Measurements from ENCODE around the gene ABCA7.

Gene ABCA7

GRCh38 chr19:995051-995827, 44.7 kb upstream of the ABCA7 start:
- H3K4me2 ChIP-seq (ENCODE audit: low read length) = no peak overlapping the region
- H3K27me3 ChIP-seq (ENCODE audit: control insufficient read depth, insufficient read depth, low read length) = peaks cover 44% of the 10 kb centered on the region
- H3K4me3 ChIP-seq (ENCODE audit: low read length) = no peak overlapping the region
- H3K9ac ChIP-seq (ENCODE audit: low read depth, low read length) = no peak overlapping the region
- peaks cover 24% of the 10 kb centered on the region for H3K36me3 ChIP-seq (ENCODE audit: insufficient read depth, low read length)
- no peaks in the 10 kb centered on the region for H3K9me3 ChIP-seq (replicated peaks; ENCODE audit: low read length)
- peaks cover 17% of the 10 kb centered on the region for H3K4me1 ChIP-seq (ENCODE audit: control insufficient read depth, insufficient read depth, low read length)

GRCh38 chr19:996051-996838, 43.7 kb upstream of the ABCA7 start:
- Histone ChIP-seq H3K9me3 (replicated peaks; ENCODE audit: low read length) (no peaks in the 10 kb centered on the region), H3K4me3 (ENCODE audit: low read length) (peak overlapping the region; percentile 5), H3K4me1 (ENCODE audit: control insufficient read depth, insufficient read depth, low read length) (peaks cover 17% of the 10 kb centered on the region), H3K27me3 (ENCODE audit: control insufficient read depth, insufficient read depth, low read length) (peaks cover 48% of the 10 kb centered on the region), H3K9ac (ENCODE audit: low read depth, low read length) (no peak overlapping the region), H3K4me2 (ENCODE audit: low read length) (peak overlapping the region; percentile 57), H3K36me3 (ENCODE audit: insufficient read depth, low read length) (peaks cover 15% of the 10 kb centered on the region)

- Histone ChIP-seq H3K4me1 (ENCODE audit: control insufficient read depth, insufficient read depth, low read length) (peaks cover 17% of the 10 kb centered on the region), H3K27me3 (ENCODE audit: control insufficient read depth, insufficient read depth, low read length) (peaks cover 54% of the 10 kb centered on the region), H3K9me3 (replicated peaks; ENCODE audit: low read length) (no peaks in the 10 kb centered on the region), H3K4me2 (ENCODE audit: low read length) (no peak overlapping the region), H3K36me3 (ENCODE audit: insufficient read depth, low read length) (peaks cover 4% of the 10 kb centered on the region), H3K9ac (ENCODE audit: low read depth, low read length) (no peak overlapping the region), H3K4me3 (ENCODE audit: low read length) (no peak overlapping the region)
These were observed 41.8 kb upstream of the ABCA7 start for GRCh38 chr19:998064-998463.

GRCh38 chr19:999379-999719, 40.6 kb upstream of the ABCA7 start:
- Histone ChIP-seq H3K4me3 (ENCODE audit: low read length) (no peak overlapping the region), H3K9me3 (replicated peaks; ENCODE audit: low read length) (no peaks in the 10 kb centered on the region), H3K9ac (ENCODE audit: low read depth, low read length) (no peak overlapping the region), H3K4me2 (ENCODE audit: low read length) (no peak overlapping the region), H3K4me1 (ENCODE audit: control insufficient read depth, insufficient read depth, low read length) (peaks cover 17% of the 10 kb centered on the region), H3K36me3 (ENCODE audit: insufficient read depth, low read length) (no peaks in the 10 kb centered on the region), H3K27me3 (ENCODE audit: control insufficient read depth, insufficient read depth, low read length) (peaks cover 59% of the 10 kb centered on the region)

- H3K4me3 ChIP-seq (ENCODE audit: low read length) = peak within 1 kb of the TSS; percentile 52
- H3K27me3 ChIP-seq (ENCODE audit: control insufficient read depth, insufficient read depth, low read length) = peaks cover 59% of the 10 kb centered on the region
- H3K9ac ChIP-seq (ENCODE audit: low read depth, low read length) = no peak within 1 kb of the TSS
These were observed 39.8 kb upstream of the ABCA7 start, which contains the start of gene GRIN3B for GRCh38 chr19:1000095-1000494. Gene GRIN3B (plus strand): TSS chr19:1000419. CDS start chr19:1000438, 19 bp downstream.

GRCh38 chr19:1000591-1001537, 39.0 kb upstream of the ABCA7 start:
- no peak overlapping the region for H3K4me3 ChIP-seq (ENCODE audit: low read length)
- H3K4me2 ChIP-seq (ENCODE audit: low read length) = peak overlapping the region; percentile 44
- H3K4me1 ChIP-seq (ENCODE audit: control insufficient read depth, insufficient read depth, low read length) = peaks cover 8% of the 10 kb centered on the region
- no peaks in the 10 kb centered on the region for H3K9me3 ChIP-seq (replicated peaks; ENCODE audit: low read length)
- no peak overlapping the region for H3K9ac ChIP-seq (ENCODE audit: low read depth, low read length)
- H3K27me3 ChIP-seq (ENCODE audit: control insufficient read depth, insufficient read depth, low read length) = peaks cover 52% of the 10 kb centered on the region
- H3K36me3 ChIP-seq (ENCODE audit: insufficient read depth, low read length) = no peaks in the 10 kb centered on the region

More at GRCh38 chr19:1000095-1000494, 39.8 kb upstream of the ABCA7 start, which contains the start of gene GRIN3B:
- H3K36me3 ChIP-seq (ENCODE audit: insufficient read depth, low read length) = no peaks in the 10 kb centered on the region
- H3K4me1 ChIP-seq (ENCODE audit: control insufficient read depth, insufficient read depth, low read length) = peaks cover 16% of the 10 kb centered on the region
- peak within 1 kb of the TSS; percentile 44 for H3K4me2 ChIP-seq (ENCODE audit: low read length)
- H3K9me3 ChIP-seq (replicated peaks; ENCODE audit: low read length) = no peaks in the 10 kb centered on the region

GRCh38 chr19:1001538-1002166, 38.3 kb upstream of the ABCA7 start:
- H3K9ac ChIP-seq (ENCODE audit: low read depth, low read length) = no peak overlapping the region
- H3K36me3 ChIP-seq (ENCODE audit: insufficient read depth, low read length) = no peaks in the 10 kb centered on the region
- H3K9me3 ChIP-seq (replicated peaks; ENCODE audit: low read length) = no peaks in the 10 kb centered on the region
- no peak overlapping the region for H3K4me3 ChIP-seq (ENCODE audit: low read length)
- H3K4me1 ChIP-seq (ENCODE audit: control insufficient read depth, insufficient read depth, low read length) = peaks cover under 1% of the 10 kb centered on the region
- peaks cover 44% of the 10 kb centered on the region for H3K27me3 ChIP-seq (ENCODE audit: control insufficient read depth, insufficient read depth, low read length)
- no peak overlapping the region for H3K4me2 ChIP-seq (ENCODE audit: low read length)

GRCh38 chr19:1002600-1002999, 37.3 kb upstream of the ABCA7 start:
- Histone ChIP-seq H3K36me3 (ENCODE audit: insufficient read depth, low read length) (no peaks in the 10 kb centered on the region), H3K4me3 (ENCODE audit: low read length) (no peak overlapping the region), H3K4me2 (ENCODE audit: low read length) (no peak overlapping the region), H3K4me1 (ENCODE audit: control insufficient read depth, insufficient read depth, low read length) (no peaks in the 10 kb centered on the region), H3K9ac (ENCODE audit: low read depth, low read length) (no peak overlapping the region), H3K27me3 (ENCODE audit: control insufficient read depth, insufficient read depth, low read length) (peaks cover 35% of the 10 kb centered on the region), H3K9me3 (replicated peaks; ENCODE audit: low read length) (no peaks in the 10 kb centered on the region)

- no peak overlapping the region for H3K4me3 ChIP-seq (ENCODE audit: low read length)
These were observed 36.6 kb upstream of the ABCA7 start for GRCh38 chr19:1003283-1003682.

GRCh38 chr19:1004204-1004802, 35.6 kb upstream of the ABCA7 start:
- H3K27me3 ChIP-seq (ENCODE audit: control insufficient read depth, insufficient read depth, low read length) = peaks cover 18% of the 10 kb centered on the region
- H3K36me3 ChIP-seq (ENCODE audit: insufficient read depth, low read length) = peaks cover 8% of the 10 kb centered on the region
- H3K4me2 ChIP-seq (ENCODE audit: low read length) = no peak overlapping the region
- no peak overlapping the region for H3K9ac ChIP-seq (ENCODE audit: low read depth, low read length)
- no peaks in the 10 kb centered on the region for H3K4me1 ChIP-seq (ENCODE audit: control insufficient read depth, insufficient read depth, low read length)
- no peaks in the 10 kb centered on the region for H3K9me3 ChIP-seq (replicated peaks; ENCODE audit: low read length)
- H3K4me3 ChIP-seq (ENCODE audit: low read length) = no peak overlapping the region

More at GRCh38 chr19:1003283-1003682, 36.6 kb upstream of the ABCA7 start:
- Histone ChIP-seq H3K36me3 (ENCODE audit: insufficient read depth, low read length) (no peaks in the 10 kb centered on the region), H3K27me3 (ENCODE audit: control insufficient read depth, insufficient read depth, low read length) (peaks cover 28% of the 10 kb centered on the region), H3K4me2 (ENCODE audit: low read length) (no peak overlapping the region), H3K9me3 (replicated peaks; ENCODE audit: low read length) (no peaks in the 10 kb centered on the region), H3K4me1 (ENCODE audit: control insufficient read depth, insufficient read depth, low read length) (no peaks in the 10 kb centered on the region), H3K9ac (ENCODE audit: low read depth, low read length) (no peak overlapping the region)
